ENCODE measurements around the gene OR52W1.

Gene OR52W1, protein sequence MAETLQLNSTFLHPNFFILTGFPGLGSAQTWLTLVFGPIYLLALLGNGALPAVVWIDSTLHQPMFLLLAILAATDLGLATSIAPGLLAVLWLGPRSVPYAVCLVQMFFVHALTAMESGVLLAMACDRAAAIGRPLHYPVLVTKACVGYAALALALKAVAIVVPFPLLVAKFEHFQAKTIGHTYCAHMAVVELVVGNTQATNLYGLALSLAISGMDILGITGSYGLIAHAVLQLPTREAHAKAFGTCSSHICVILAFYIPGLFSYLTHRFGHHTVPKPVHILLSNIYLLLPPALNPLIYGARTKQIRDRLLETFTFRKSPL

DNA sequence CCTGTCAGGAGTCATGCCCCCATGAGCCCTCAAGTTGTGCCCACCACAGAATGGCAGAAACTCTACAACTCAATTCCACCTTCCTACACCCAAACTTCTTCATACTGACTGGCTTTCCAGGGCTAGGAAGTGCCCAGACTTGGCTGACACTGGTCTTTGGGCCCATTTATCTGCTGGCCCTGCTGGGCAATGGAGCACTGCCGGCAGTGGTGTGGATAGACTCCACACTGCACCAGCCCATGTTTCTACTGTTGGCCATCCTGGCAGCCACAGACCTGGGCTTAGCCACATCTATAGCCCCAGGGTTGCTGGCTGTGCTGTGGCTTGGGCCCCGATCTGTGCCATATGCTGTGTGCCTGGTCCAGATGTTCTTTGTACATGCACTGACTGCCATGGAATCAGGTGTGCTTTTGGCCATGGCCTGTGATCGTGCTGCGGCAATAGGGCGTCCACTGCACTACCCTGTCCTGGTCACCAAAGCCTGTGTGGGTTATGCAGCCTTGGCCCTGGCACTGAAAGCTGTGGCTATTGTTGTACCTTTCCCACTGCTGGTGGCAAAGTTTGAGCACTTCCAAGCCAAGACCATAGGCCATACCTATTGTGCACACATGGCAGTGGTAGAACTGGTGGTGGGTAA is at the start of gene OR52W1:
Gene OR52W1 (plus strand): TSS at position 51 of the 637 bp plus-strand sequence. CDS start 0 bp downstream, at position 51.
- DNase-seq (ENCODE audit: low read depth, low spot score): no peak

DNA sequence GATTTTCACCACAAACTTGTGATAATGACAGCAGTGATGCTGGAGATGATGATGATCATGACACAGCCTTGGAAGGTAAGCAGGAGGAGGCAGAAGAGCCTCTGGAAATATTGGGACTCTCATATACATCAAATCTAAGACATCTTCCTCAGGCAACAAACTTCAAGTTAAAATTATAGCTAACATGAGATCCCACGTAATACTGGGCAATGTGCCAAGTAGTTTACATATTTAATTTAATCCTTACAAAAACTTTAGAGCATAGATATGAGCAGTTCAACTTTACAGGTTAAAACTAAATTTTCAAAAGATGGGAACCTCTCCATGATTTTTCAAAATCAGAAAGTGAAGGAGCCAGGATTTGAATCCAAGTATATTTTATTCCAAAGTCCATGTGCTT is 47.9 kb upstream of the OR52W1 start:
- no peak for DNase-seq (ENCODE audit: low read depth, low spot score)

DNA sequence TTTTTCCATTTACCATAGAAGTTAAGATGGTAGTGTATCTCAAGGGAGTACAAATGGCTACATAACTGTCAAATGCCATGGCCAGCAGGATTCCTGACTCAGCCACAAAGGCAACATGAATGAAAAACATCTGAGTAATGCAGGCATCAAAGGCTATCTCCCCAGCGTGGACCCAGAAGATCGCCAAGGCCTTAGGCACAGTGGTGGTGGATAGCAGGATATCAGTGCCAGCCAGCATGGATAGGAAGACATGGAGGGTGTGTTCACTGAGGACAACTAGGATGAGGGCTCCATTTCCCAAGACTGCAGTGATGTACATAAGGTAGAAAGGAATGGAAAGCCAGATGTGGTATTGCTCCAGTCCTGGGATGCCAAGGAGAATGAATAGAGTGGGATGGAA is 46.9 kb upstream of the OR52W1 start:
- no peak for DNase-seq (ENCODE audit: low read depth, low spot score)

DNA sequence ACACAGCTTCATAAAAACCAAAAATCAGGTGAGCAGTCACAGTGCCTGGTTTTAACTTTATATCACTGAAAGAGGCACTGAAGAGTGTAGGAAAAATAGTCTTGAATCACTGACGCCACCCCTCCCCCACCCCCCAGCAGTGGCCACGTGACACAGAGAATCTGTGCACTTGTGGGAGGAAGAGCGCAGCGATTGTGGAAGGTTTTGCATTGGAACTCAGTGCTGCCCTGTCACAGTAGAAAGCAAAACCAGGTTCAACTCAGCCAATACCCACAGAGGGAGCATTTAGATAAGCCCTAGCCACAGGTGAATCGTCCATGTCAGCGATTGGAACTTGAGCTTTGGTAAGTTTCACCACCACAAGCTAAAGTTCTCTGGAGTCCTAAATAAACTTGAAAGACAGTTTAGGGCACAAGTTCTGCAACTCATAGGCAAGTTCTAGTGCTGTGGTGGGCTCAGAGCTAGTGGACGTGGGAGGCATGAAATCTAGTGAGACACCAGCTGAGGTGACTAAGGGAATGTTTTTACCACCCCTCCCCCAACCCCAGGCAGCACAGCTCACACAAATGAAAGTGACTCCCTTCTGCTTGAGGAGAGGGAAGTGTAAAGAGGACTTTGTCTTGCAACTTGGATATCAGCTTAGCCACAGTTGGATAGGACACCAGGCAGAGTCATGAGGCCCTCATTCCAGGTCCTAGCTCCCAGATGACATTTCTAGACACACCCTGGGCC is 42.2 kb upstream of the OR52W1 start:
- DNase-seq (ENCODE audit: low read depth, low spot score): no peak

DNA sequence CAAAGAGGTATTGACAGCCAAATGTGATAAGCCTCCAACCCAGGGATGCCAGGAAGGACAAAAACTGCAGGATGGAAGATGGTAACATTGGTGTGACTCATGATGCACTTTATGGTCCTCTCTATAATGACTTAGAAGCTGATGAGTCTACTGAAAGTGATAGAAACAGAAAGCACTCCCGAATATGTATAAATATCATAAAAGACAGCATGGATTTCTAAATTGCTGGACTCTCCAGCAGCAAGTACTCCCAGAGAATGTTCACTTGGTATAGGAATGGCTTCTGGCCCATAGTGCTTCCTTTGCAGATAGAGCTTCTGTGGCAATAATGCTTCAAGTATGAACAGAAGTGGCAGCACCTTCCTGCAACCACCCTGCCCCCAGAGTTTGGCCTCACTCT is 28.8 kb upstream of the OR52W1 start, which contains the start of gene OR52B2:
Gene OR52B2 (minus strand): TSS at position 101 of the 400 bp plus-strand sequence. CDS start 0 bp downstream, at position 101.
- no peak for DNase-seq (ENCODE audit: low read depth, low spot score)

DNA sequence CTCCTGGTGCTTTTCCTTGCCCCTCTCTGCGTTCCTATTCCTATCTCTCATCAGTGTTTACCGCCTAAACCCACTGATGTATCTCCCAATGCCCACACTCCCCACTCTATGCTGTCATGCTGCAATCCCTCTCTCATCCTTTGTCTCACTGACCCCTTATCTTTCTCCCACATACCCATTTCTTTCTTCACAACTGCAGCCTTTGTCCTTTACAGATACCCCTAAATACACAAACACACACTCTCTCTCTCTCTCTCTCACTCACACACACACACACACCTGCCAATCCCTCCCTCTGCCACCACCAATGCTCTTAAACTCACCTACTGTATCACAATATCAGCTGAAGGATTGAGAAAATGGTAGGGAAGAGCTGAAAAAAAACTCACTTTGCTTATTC is 23.6 kb upstream of the OR52W1 start:
- DNase-seq (ENCODE audit: low read depth, low spot score): no peak

DNA sequence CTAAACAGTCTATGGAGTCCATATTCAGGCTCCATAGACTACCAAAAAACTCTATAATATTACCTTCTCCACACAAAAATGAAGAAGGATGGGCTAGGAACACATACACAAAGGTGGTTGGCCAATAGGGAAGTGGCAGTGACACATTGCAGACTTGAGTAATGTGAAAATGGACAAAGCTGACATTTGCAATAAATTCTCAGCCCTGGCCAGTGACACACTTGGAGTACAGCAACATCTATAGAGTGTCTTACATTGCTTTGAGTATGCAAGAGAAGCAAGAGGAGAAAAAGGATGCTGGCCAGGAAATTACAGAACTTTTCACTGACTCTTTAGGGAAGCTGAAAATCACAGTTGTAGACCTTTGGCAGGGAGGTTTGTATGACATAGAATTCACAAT is 7.3 kb upstream of the OR52W1 start:
- DNase-seq (ENCODE audit: low read depth, low spot score): no peak

DNA sequence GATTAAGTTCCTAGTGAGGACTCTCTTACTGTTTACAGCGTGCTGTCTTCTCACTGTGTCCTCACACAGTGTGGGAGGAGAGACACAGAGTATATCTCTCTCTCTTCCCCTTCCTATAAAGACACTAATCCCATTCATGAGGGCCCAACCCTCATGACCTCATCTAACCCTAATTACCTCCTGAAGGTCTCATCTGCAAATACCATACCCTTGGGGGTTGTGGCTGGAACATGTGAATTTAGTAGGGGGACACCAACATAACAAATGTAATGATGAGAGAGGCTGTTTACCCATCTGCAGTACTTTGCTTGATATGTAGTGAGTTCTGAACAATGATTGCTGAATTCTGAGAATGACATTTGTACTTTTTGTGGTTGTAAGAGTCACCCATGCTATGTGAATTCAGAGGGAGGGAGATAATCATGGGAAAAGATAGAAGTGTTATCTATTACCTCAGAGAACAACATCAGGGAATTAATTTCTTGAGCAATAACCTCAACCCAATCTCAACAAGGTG is 4.9 kb upstream of the OR52W1 start:
- DNase-seq (ENCODE audit: low read depth, low spot score): no peak

DNA sequence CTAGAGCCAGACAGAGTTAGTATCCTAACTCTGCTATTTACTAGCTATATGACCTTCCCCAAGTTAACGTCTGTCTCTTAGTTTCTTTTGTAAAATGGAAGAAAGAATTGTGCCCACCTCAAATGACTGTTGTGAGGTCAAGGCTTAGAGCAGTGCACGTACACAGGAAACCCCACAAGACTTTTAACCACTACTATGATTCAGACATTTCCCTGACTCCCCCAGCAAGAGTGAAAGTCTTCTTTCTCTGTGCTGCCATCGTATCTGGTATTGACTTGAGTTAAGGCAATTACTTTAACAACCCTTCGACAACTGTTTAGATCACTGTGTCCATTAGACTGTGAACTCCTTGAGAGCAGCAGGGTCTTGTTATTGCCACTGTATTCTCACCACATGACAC is 2.6 kb upstream of the OR52W1 start:
- DNase-seq (ENCODE audit: low read depth, low spot score): no peak

DNA sequence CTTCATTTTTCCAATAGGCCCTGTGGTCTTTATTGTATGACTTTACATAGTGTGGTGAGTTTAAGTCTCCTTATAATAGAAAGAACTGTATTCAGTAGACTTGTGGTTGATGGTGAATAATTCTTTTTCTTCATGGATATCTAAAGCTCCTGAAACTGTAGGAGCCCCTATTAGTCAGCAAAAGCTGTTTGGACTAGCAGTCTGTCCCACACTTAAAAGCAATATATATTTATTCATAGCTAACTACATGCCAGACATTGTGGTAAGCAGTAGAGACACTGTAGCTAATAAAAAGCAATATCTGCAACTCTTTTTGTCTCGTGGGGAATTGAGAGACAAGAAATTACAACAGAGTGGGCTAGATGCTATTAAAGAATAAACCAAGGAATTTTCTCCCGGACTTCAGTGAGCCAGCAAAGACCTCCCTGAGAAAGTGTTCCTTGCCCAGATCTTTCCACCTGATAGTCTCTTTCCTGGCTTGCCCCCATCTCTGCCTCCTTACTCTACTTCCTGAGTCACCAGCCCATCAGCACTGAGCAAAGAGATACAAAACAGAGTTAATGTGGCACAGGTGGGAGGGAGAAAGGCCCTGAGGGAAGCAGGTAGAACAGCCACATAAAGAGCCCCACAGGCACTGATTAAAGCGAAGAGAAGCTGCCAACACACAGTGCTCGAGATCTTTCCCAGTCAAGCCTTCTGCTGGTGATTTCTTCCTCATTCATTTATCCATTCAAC is 1.4 kb upstream of the OR52W1 start:
- DNase-seq (ENCODE audit: low read depth, low spot score): no peak

DNA sequence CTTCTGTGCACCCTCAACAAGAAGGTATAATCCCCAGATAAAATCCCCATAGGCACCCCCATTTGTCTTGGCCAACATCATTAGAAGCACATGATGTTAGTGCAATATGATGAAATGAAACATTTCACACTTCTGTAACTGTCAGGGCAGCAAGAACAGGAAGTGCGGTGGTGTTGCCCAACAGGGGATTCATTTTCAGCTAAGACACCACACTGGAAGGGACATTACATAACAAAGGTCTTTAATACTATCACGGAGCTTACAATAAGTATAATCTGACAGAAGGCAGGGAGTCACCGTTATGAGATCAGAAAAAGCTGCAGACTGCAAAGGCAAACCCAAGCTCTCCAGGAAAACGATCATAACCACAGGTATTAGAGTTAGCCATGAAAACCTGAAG is 2.0 kb downstream of the OR52W1 start:
- DNase-seq (ENCODE audit: low read depth, low spot score): no peak

DNA sequence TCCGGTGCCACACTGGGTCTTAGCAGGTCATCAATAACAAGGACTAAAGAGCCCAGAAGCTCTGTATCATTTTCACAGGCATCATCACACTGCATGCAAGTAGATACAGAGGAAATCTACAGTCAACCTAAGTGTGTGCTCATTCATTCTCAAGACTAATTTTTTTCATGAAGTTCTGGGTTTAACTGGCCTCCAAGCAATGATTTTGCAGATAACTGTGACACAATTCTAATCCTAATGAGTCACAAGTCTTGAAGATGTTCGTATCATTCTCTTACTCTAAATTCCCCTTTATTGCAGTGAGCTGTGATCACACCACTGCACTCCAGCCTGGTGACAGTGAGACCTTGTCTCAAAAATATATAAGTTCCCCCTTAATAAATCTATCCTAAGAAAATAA is 2.5 kb downstream of the OR52W1 start:
- no peak for DNase-seq (ENCODE audit: low read depth, low spot score)

DNA sequence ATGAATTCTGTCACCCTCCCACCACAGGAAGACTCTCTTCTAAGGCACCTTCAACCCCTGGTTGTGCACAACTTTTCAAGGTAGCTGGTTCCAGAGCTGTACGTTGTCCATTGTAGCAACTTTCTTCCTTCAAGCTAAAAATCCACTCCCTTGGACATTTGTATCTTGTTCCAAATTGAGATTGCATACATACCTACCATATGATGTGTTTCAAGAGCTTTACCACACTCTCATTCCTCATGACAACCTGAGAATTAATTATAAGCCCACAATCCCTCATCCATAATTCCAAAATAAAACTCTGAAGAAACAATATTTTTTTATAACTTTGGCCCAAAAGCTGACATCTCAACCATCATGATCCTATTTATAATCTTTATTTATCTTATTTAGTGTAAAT is 3.0 kb downstream of the OR52W1 start:
- DNase-seq (ENCODE audit: low read depth, low spot score): no peak

DNA sequence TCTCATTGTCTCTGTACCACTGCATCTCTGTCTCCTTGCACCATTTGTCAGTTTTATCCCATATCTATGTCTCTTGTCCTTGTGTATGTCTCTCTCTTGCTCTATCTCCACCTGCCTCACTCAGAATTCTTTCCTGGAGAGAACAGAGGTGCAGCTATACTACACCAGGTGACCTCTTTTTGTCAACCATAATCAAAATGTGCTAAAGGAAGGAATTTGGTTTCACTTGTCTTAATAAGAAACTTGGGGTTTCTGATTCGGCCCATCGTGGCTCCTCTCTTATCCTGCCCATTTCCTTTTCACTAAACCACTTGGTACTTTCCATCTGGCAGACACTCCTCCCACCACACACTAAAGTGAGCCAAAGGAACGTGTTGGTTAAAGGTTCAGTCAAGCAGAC is 4.3 kb downstream of the OR52W1 start:
- no peak for DNase-seq (ENCODE audit: low read depth, low spot score)

DNA sequence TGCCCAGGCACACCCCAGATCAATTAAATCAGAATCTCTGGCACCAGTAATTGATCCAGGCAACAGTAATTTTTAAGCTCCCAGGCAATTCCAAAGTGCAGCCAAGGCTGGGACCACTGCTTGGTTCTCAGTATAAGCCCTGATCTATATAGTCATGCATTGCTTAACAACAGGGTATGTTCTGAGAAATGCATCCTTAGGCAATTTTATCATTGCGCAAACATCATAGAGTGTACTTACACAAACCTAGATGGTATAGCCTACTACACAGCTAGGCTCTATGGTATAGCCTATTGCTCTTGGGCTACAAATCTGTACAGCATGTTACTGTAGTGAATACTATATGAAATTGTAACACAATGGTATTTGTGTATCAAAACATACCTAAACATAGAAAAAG is 5.7 kb downstream of the OR52W1 start:
- no peak for DNase-seq (ENCODE audit: low read depth, low spot score)

DNA sequence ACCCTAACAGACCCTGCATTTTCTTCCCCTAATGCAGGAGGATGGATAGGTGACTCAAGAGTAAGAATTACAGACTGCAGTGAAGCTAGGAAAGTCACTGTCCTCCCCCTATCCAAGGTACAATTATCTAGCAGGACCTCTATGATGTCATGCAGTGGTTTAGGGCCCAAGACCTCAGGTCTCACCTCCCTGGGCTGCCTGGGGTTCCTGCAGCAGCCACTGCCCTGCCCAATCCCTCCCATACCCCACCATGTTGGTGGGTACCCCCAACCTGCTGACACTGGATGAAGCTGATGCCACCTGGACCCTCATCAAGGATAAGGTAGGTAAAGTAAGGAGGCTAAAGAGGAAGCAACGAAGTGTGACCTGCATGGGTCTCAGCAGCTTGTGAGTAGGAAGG is 6.3 kb downstream of the OR52W1 start, which contains the start of gene C11orf42:
Gene C11orf42 (plus strand): TSS at position 192 of the 400 bp plus-strand sequence. CDS start 59 bp downstream, at position 251.
- no peak for DNase-seq (ENCODE audit: low read depth, low spot score)

DNA sequence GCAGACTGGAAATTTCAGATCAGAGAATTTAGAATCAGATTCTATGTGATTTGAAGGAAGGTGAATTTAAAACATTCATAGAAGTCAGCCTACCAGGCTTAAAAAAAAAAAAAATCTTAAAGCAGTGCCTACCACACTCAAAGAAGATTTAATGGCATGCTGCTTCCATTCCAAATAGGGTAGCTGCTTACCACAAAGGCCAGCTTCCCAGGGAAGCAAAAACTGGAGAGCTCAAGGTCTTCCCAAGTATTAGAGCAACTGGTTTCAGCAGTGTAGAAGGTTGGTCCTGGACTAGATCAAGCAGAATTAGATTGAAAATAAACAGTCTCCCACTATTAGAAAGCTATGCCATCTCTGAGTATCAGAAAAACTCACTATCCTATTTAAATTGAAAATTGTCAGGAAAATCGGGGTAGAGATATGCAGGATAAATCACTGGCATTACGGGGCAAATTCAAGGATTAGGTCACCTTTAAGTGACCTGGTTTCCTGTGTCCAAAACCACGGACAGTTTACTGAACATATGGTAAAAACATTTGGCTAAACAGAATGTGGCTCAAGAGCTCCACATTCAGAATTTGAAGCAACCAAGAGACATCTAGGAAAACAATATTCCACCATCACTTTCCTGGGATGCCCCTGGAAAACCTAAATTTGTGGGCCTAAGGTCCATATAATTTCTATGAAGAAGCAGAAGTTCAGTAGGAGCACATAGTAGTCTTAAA is 7.6 kb downstream of the OR52W1 start:
- DNase-seq (ENCODE audit: low read depth, low spot score): no peak

DNA sequence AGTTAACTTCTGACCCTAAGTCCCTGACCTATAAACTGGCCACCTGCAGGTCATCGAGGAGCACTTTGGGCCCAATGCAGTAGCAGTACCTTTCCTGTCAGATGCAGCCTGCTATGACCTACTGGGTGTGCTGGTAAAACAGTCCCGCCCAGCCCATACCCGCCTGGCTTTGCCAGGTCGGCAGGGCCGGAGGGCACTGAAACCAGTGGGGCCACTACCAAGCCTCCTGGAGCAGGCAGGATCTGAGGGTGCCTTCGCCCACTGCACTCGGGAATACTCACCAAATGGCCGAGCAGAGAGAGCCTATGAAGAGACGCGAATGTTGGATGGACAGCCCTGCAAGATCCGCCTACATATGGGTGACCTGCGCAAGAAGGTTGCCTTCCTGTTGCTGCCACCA is 10.8 kb downstream of the OR52W1 start:
- no peak for DNase-seq (ENCODE audit: low read depth, low spot score)

DNA sequence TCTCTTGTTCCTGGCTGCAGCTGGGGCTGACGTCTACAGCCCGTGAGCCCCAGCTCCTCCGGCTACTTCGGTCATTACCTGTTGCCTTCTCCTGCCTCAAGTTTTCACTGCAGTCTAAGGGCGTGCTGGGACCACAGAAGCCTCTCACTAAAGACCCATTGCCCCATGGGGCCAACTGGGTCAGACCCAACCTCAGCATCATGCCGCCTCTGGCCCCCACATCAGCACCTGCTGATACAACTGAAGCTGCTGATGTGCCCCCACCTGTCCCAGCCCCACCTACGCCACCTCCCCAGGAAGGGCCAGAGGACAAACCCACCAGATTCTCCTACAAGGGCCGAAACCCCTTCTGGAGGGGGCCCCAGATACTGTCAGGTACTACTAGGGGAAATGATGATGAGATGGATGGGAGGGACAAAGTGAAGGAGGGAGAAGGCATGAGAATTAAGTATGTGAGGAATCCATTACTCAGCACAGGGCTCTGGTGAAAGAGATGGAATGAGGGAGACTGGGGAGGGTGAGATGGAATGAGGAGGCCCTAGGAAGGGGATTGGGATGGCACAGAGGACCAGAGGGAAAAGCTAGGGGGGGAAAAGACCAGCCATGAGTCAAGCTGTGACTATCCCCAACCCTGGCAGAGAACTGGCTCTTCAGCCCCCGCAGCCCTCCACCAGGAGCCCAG is 11.4 kb downstream of the OR52W1 start:
- DNase-seq (ENCODE audit: low read depth, low spot score): no peak

DNA sequence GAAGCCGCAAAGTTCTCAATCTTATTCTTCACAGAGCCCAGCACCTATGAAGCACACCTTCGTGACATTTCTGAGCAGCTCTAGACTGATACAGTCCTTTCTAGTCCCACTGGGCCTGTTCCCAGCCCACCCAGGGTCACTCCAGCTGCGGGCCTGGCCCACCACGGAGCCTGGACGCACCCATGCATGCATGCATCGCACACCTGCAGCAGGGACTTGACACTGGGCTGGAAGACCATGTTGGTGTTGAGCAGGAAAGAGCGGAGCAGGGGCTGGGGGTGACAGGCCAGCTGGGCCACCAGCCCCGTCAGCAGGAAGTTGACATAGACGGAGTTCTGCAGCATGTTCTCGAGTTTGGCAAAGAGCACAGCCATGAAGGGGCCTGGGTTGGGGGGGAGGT is 15.5 kb downstream of the OR52W1 start:
- no peak for DNase-seq (ENCODE audit: low read depth, low spot score)
